Gastroesophageal sphincter (tissue), 4 donors: ENCODE data around the gene PCBP4. TPM values are rescaled to one million over a fixed set of nuclear protein-coding genes. Genes with fewer than 3 reads are reported as not detected.
"Not testable (repeated sequence)": the region's sequence is repeated elsewhere in the genome, so short reads cannot be mapped to it uniquely, and the experiment has no call there.

Experiments
- ATAC-seq: fragments of 150-250 bp; one replicate; pipeline ENCODE4 v1.9.1; 2016; ENCODE audit warnings: mild to moderate bottlenecking, moderate library complexity
- H3K27ac ChIP-seq, 4 donors: fragments of 200-600 bp; sonication (generic) in 3 of 4; 1 replicate in 3 of 4; 2 replicates in 1 of 4; pipeline ENCODE4 v1.5.1; 2016 to 2019
- H3K27me3 ChIP-seq: fragments of 200-600 bp; sonication (generic); one replicate; pipeline ENCODE4 v1.5.1; 2019
- H3K36me3 ChIP-seq, 2 donors: fragments of 200-600 bp; sonication (generic); one replicate each; pipeline ENCODE4 v1.5.1; 2019; ENCODE audit warnings: control low read depth in 1 of 2
- H3K4me1 ChIP-seq, 3 donors: fragments of 200-600 bp; sonication (generic); 1 replicate in 2 of 3; 2 replicates in 1 of 3; pipeline ENCODE4 v1.5.1; 2016 to 2019; ENCODE audit warnings: control low read depth in 2 of 3
- H3K4me3 ChIP-seq, 2 donors: fragments of 200-600 bp; sonication (generic); one replicate each; pipeline ENCODE4 v1.5.1; 2019; ENCODE audit warnings: mild to moderate bottlenecking in 1 of 2, moderate library complexity in 1 of 2
- H3K9me3 ChIP-seq, 3 donors: fragments of 200-600 bp; sonication (generic); one replicate each; pipeline ENCODE4 v1.5.1; 2017 to 2019; ENCODE audit warnings: control low read depth in 2 of 3
- EP300 ChIP-seq: sonication (generic); formaldehyde crosslinking; IDR thresholded peaks from one replicate; pipeline ENCODE4 v1.6.1; 2017; ENCODE audit warnings: antibody characterized with exemption, mild to moderate bottlenecking
- POLR2A ChIP-seq, 2 donors: fragments of 450-650 bp; IDR thresholded peaks; one replicate each; pipeline ENCODE4 v1.6.1; 2017; ENCODE audit warnings: antibody characterized with exemption in 2 of 2, mild to moderate bottlenecking in 2 of 2, moderate library complexity in 1 of 2
- POLR2AphosphoS5 ChIP-seq: sonication (generic); formaldehyde crosslinking; IDR thresholded peaks from one replicate; pipeline ENCODE4 v1.6.1; 2017; ENCODE audit warnings: antibody characterized with exemption
- whole genome bisulfite sequencing, 2 donors: methylation state at CpG; one replicate each; pipeline ENCODE4 v1.1.5; 2018; ENCODE audit warnings: low coverage in 1 of 2; 5-methylcytosine and 5-hydroxymethylcytosine counted together
- total RNA-seq, 4 donors: library from RNA; depleted of rRNA; stranded (reverse); fragments of >200 nt; gene quantifications; one replicate each; pipeline ENCODE4 v1.1.0, GENCODE V29; 2016
- TF ChIP-seq, protein P1 (sequence below), 4 experiments: fragments of 200-600 bp in 2 of 4; fragments of 450-650 bp in 2 of 4; sonication (generic) in 1 of 4; IDR thresholded peaks; one replicate each; pipeline ENCODE4 v1.5.1; 2017 to 2019; ENCODE audit warnings: antibody characterized with exemption in 4 of 4, mild to moderate bottlenecking in 2 of 4, moderate library complexity in 2 of 4

PCBP4 gene
- total RNA-seq, 4 donors from 2014 or later: 80.7 to 335 (median 186) TPM

DNA sequence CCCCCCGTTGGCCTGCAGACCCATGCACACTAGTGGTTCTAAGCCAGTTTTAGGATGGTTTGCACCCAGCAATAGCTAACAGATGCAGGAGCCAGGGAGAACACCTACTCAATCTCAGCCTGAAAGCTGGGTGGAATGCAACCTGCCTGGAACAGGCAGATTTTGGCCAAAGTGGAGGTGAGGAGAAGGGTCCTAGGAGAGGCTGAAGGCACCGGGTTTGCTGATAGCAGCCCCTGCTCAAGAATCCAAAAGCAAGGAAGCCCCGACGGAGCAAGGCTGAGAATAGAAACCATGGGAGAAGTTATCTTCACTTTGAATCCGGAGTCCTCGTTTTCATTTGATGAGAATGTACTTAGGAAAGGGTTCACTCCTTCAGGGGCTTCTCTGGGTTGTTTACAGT is 35.5 kb downstream of the PCBP4 start:
- peaks cover 0 to 59% of the 10 kb centered on the region in 2 donors for H3K36me3 ChIP-seq
- 74 to 100% methylated on average over 4 to 6 of the region's 6 CpGs for WGBS, 2 donors

DNA sequence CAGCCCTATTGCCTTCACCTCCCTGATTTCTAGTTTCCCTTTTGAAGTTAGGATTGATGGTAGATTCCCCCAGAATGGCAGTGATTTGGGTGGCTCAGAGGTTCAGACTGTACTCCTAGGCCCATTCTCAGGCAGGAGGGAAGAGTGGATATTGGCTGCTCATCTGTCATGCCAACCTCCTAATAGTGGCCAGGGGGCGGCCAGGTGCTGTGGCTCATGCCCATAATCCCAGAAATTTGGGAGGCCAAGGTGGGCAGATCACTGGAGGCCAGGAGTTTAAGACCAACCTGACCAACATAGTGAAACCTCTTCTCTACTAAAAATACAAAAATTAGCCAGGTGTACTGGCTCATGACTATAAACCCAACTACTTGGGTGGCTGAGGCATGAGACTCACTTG is 36.8 kb downstream of the PCBP4 start:
- ATAC-seq: no peak
- Histone ChIP-seq H3K9me3 (no peaks in the 10 kb centered on the region), H3K36me3 (peaks cover 0 to 46% of the 10 kb centered on the region in 2 donors), H3K27me3 (no peaks in the 10 kb centered on the region), H3K27ac (no peak overlapping the region), H3K4me3 (no peak overlapping the region), H3K4me1 (no peaks in the 10 kb centered on the region)
- no CpG with 5 or more reads among the region's 1 CpG for WGBS, 2 donors
- no peak for TF ChIP-seq EP300
- TF ChIP-seq, protein P1, sequence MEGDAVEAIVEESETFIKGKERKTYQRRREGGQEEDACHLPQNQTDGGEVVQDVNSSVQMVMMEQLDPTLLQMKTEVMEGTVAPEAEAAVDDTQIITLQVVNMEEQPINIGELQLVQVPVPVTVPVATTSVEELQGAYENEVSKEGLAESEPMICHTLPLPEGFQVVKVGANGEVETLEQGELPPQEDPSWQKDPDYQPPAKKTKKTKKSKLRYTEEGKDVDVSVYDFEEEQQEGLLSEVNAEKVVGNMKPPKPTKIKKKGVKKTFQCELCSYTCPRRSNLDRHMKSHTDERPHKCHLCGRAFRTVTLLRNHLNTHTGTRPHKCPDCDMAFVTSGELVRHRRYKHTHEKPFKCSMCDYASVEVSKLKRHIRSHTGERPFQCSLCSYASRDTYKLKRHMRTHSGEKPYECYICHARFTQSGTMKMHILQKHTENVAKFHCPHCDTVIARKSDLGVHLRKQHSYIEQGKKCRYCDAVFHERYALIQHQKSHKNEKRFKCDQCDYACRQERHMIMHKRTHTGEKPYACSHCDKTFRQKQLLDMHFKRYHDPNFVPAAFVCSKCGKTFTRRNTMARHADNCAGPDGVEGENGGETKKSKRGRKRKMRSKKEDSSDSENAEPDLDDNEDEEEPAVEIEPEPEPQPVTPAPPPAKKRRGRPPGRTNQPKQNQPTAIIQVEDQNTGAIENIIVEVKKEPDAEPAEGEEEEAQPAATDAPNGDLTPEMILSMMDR (IDR thresholded peaks at IDR 0.05): no peak
- TF ChIP-seq POLR2AphosphoS5: no peak
- TF ChIP-seq POLR2A (IDR thresholded peaks at IDR 0.05): no peak

More for the DNA sequence above, 35.5 kb downstream of the PCBP4 start:
- Histone ChIP-seq H3K4me1 (no peaks in the 10 kb centered on the region), H3K27ac (no peak overlapping the region), H3K27me3 (no peaks in the 10 kb centered on the region), H3K9me3 (no peaks in the 10 kb centered on the region), H3K4me3 (no peak overlapping the region)
- no peak for ATAC-seq
- TF ChIP-seq, protein P1 (IDR thresholded peaks at IDR 0.05): no peak
- TF ChIP-seq EP300: no peak
- no peak for TF ChIP-seq POLR2AphosphoS5
- no peak for TF ChIP-seq POLR2A (IDR thresholded peaks at IDR 0.05)

DNA sequence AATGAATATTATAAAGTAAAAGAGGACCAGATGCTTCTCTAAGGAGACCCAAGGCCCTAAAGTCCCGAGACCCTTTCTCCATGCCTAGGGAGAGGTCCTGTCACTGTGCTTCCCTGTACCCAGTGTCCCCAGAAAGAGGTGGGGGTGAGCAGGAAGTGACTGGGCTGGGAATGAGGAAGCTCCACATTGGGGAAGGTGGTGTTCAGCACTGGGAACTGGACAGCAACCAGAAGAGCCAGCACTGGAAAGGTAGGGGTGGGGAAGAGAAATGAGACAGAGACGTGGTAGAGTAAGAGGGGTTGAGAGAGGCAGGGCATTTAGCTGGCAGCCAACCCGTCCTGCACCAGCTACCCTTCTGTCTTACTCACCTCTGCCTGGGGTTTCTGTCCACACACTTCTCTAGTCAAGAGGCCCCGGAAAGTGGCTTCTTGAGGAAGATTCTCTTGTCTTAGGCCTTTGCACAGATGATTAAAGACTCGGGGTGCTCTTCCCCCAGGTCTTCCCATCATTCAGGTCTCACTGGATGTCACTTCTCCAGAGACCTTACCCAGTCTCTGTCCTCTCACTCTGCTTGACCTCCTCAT is 37.7 kb downstream of the PCBP4 start:
- H3K4me3 ChIP-seq: no peak overlapping the region
- H3K27me3 ChIP-seq: no peaks in the 10 kb centered on the region
- 53 to 66% methylated on average over 3 to 5 of the region's 5 CpGs for WGBS, 2 donors
- TF ChIP-seq POLR2AphosphoS5: no peak
- H3K27ac ChIP-seq: no peak overlapping the region
- no peaks in the 10 kb centered on the region for H3K4me1 ChIP-seq
- H3K36me3 ChIP-seq: peaks cover 0 to 36% of the 10 kb centered on the region in 2 donors
- no peak for ATAC-seq
- no peaks in the 10 kb centered on the region for H3K9me3 ChIP-seq

DNA sequence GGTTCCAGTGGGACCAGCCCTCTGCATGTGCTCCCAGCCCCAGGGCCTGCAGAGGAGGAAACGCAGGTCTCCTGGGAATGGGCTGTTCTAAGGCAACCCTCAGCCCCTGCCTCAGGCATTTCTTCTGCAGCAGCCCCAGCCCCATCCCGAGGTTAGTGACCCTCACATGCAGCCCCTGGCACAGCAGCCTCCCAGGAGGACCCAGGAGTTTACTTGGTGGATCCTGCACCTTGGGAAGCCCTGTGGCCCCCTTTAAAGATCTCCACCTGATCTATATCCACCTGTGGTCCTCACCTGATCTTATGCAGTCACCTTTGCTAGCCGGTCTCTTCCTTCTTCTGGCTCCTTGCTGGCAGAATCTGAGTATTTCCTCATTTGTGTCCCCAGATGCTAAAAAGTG is 38.3 kb downstream of the PCBP4 start:
- not testable (repeated sequence) for H3K9me3 ChIP-seq, H3K27me3 ChIP-seq, ATAC-seq, H3K4me3 ChIP-seq, H3K4me1 ChIP-seq, H3K27ac ChIP-seq
- H3K36me3 ChIP-seq: peaks cover 0 to 31% of the 10 kb centered on the region in 2 donors
- WGBS, 2 donors: 100% methylated on average over 1 of the region's 3 CpGs; no CpG with 5 or more reads in 1 of the 2 donors

DNA sequence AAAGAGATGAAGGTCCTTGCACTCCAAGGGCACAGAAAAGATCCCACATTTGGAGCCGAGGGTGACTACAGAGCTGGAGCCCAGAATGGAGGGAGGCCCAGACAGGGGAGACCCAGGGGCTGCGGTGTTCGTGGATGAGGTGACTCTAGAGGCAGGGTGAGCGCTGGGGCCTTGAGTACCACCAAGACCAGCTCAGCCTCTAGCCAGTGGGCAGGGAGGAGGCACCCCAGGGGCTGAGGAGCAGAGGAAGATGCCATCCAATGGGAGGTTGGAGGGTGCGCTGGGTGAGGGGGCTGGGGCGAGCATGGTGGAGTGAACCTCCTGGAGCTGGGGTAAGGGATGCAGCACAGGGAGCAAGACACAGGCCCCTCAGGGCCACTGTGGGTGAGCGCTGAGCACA is 38.8 kb downstream of the PCBP4 start:
- Histone ChIP-seq H3K4me3 (no peak overlapping the region), H3K36me3 (peaks cover 0 to 26% of the 10 kb centered on the region in 2 donors), H3K27ac (no peak overlapping the region), H3K27me3 (no peaks in the 10 kb centered on the region), H3K9me3 (no peaks in the 10 kb centered on the region), H3K4me1 (no peaks in the 10 kb centered on the region)
- ATAC-seq: no peak
- no peak for TF ChIP-seq EP300
- no peak for TF ChIP-seq POLR2A (IDR thresholded peaks at IDR 0.05)
- TF ChIP-seq POLR2AphosphoS5: no peak
- TF ChIP-seq, protein P1 (IDR thresholded peaks at IDR 0.05): no peak
- WGBS, 2 donors: 82 to 90% methylated on average over 2 of the region's 7 CpGs

DNA sequence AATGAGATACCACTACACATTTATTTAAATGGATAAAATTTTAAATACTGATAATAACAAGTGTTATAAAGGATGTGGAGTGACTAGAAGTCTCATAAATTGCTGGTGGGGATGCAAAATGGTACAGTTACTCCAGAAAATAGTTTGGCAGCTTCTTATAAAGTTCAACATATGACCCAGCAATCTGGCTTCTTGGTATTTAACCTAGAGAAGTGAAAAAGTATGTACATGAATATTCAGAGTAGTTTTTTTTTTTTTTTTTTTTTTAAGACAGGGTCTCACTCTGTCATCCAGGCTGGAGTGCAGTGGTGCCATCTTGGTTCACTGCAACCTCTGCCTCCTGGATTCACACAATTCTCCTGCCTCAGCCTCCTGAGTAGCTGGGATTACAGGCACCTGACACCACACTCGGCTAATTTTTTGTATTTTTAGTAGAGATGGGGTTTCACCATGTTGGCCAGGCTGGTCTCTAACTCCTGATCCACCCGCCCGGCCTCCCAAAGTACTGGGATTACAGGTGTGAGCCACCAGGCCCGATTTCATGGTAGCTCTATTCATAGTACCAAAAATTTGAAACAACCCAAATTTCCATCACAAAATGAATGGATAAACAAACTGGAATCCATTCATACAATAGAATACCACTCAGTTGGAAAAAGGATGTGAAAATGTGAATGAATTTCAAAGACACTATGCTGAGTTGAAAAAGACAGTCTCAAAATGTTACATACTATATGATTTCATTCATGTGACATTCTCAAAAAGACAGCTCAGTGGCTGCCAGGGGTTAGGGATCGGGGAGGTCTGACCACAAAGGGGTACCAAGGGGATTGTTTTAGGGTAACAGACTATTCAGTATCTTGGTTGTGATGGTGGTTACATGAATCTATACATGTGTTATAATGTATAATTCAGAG is 39.9 kb downstream of the PCBP4 start:
- no peak for TF ChIP-seq POLR2A (IDR thresholded peaks at IDR 0.05)
- Histone ChIP-seq H3K4me1 (no peaks in the 10 kb centered on the region), H3K4me3 (no peak overlapping the region), H3K9me3 (no peaks in the 10 kb centered on the region), H3K36me3 (peaks cover 0 to 14% of the 10 kb centered on the region in 2 donors), H3K27ac (no peak overlapping the region), H3K27me3 (no peaks in the 10 kb centered on the region)
- no peak for ATAC-seq
- WGBS, 2 donors: 95 to 100% methylated on average over 1 to 4 of the region's 5 CpGs
